Measurements from ENCODE around the gene MFNG.
"Not testable (repeated sequence)": the region's sequence is repeated elsewhere in the genome, so short reads cannot be mapped to it uniquely, and the experiment has no call there.

MFNG gene, protein sequence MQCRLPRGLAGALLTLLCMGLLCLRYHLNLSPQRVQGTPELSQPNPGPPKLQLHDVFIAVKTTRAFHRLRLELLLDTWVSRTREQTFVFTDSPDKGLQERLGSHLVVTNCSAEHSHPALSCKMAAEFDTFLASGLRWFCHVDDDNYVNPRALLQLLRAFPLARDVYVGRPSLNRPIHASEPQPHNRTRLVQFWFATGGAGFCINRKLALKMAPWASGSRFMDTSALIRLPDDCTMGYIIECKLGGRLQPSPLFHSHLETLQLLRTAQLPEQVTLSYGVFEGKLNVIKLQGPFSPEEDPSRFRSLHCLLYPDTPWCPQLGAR

DNA sequence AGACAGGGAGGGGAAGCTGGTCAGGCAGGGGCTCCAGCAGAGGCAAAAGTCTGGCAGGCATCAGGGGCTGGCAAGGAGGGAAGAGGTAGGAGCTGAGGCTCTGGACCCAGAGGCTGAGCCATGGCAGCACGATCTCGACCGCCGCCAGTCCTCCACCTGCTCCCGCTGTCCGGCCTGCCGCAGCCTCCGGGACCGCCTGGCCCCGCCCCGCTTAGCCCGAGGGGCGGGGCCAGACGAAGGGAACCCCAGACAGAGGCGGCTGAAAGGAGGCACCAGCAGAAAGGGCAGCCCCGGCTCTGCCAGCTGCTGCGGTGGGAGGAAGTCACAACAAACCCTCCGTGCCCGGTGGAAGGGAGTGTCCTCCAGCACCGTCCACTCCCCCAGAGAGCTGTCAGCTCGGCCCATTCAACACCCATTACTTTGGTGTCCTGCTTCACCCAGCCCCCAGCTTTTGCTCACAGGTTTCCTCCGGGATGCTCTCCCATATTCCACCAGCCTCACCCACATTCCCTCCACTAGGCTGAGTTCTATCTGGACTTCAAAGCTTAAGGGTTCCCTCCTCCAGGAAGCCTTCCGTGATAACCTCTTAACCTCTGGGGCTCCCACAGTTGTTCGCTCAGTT lies at the start of gene MFNG:
Gene MFNG, minus strand, starts transcription at position 161 of the 622 bp plus-strand sequence. CDS start 207 bp downstream, outside the sequence.
- DNase-seq (ENCODE audit: low read depth, low spot score), result peak; percentile 22

DNA sequence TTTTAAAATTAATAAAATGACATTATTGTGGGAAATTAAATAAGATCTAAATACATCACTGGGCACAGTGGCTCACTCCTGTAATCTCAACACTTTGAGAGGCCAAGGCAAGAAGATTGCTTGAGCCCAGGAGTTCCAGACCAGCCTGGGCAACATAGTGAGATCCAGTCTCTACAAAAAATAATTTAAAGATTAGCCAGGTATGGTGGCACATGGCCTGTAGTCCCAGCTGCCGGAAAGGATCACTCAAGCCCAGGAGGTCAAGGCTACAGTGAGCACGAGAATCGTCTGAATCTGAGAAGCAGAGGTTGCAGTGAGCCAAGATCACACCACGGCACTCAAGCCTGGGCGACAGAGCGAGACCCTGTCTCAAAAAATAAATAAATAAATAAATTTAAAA lies 49.0 kb upstream of the MFNG start:
- DNase-seq (ENCODE audit: low read depth, low spot score), result no peak

DNA sequence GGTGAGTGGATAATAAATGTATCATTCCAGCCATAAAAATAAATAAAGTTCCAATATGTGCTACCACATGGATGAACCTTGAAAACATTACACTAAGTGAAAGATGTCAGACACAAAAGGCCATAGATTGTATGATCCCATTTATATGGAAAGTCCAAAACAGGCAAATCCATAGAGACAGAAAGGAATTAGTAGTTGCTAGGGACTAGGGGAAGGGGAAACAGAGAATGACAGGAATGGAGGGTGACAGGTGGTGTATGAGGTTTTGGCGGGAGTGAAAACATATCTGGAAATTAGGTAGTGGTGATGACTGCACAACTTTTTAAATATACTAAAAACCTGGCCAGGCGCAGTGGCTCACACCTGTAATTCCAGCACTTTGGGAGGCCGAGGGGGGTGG lies 48.3 kb upstream of the MFNG start:
- no peak for DNase-seq (ENCODE audit: low read depth, low spot score)

DNA sequence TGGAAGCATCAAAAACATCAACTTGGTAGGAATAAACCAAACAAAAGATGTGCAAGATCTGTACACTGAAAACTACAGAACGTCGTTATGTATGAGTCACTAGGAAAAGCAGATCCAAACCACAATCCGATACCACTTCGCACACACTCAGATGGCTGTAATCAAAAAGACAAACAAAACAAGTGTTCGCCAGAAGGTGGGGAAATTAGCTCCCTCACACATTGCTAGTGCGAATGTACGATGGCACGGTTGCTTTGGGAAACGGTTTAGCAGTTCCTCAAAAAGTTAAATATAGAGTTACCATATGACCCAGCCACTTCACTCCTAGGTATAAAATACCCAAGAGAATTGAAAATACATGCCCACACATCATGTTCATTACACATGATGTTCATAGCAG lies 47.8 kb upstream of the MFNG start:
- DNase-seq (ENCODE audit: low read depth, low spot score), result no peak

DNA sequence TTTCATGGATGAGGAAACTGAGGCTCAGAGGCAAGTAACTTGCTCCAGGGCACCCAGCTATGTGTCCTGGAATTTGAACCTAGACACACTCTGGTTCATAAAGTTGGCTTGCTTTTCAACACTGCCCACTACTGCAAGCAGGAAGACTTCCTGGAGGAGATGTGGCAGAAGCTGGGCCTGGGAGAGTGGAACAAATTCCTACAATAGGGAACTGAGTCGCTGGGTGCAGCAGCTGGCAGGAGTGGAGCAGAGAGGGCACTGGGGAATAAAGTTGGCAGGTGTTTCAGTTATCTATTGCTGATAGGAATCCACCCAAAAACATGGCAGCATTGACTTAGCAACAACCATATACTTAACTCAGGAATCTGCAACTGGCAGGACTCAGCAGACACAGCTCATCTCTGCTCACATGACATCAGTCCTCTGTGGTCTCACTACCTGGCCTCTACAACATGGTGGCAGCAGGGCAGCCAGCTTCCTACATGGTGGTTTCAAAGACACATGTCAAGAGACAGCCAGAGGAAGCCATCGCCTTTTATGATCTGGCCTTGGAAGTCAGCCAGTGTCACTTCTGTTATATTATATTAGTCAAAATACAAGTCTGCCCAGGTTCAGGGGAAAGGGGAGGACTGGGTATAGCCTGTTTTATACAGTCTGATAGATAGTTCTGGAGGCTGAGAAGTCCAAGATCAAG lies 43.6 kb upstream of the MFNG start:
- no peak for DNase-seq (ENCODE audit: low read depth, low spot score)

DNA sequence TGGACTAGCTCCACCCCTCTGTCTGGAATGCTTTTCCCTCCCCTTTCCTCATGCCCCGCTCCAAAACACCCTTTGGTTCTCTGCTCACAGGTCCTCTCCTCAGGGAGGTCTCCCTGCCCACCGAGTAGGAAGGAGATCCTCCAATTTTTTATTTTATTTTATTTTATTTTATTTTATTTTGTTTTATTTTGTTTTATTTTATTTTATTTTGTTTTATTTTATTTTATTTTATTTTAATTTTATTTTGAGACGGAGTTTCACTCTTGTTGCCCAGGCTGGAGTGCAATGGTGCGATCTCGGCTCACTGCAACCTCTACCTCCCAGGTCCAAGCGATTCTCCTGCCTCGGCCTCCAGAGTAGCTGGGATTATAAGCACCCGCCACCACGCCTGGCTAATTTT lies 41.8 kb upstream of the MFNG start:
- DNase-seq (ENCODE audit: low read depth, low spot score), result not testable (repeated sequence)

DNA sequence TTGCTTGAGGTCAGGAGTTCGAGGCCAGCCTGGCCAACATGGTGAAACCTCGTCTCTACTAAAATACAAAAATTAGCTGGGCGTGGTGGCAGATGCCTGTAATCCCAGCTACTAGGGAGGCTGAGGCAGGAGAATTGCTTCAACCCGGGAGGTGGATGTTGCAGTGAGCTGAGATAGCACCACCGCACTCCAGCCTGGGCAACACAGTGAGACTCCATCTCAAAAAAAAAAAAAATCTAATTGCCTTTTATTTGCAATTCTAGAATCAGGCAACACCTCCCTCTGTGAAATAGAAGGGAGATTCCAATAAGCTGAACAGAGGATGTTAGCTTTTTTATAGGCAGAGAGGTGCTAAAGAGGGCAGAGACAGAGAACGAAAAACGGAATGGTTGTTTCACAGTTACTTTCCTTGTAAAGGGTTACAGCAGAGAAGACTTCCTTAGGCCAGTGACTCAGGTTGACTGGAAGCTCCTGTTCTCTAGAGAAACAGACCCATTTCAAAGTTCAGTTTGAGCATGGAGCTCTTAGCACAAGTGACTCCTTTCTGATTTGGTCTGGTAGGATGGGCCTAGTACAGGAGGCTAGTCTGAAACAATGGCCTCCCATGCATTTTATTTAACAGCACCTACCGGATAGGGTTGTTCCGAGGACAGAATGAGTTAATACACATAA lies 41.0 kb upstream of the MFNG start:
- not testable (repeated sequence) for DNase-seq (ENCODE audit: low read depth, low spot score)

DNA sequence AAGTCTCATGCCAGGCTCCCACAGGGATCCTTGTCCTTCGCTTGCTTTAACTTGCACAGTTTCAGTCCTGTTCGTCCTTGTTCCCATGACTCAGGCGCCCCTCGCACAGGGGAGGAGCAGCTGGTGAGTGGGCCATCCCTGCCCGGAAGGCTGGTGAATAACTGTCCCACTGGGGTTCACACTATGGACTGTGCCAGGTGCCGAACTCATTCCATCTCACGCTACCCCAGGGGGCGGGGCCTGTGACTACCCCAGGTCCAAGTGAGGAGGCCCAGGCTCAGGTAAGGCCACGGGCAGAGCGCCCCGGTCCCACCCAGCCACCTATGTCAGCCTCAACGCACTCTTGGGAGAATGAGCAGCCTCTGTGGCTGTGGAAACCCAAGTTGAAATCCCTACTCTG lies 40.2 kb upstream of the MFNG start:
- DNase-seq (ENCODE audit: low read depth, low spot score), result no peak

DNA sequence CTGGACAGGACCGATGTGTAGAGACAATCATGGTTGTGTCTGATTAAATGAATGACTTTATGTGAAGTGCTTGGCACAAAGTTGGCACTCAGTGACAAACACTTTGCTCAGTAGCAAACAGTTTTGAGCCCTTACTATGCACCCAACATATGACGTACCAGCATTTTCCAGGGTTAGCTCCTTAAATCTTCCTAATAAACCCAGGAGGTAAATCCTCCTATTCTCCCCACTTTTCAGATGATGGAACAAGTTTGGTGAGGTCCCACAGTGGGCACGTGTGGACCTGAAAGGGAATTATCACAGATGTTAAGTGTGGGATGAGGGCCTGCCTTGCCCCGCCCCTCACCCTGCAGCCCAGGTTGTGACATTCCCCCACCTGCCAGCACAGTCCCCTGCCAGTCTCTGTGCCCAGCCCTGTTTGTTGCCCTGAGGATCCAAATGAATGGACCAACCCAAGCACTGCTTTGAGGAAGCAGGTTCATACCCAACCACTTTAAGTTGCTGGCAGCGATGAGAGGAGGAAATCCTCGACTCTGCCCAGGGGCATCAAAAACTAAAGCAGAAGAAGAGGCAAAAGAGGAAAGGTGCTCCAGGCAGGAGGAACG lies 39.7 kb upstream of the MFNG start:
- no peak for DNase-seq (ENCODE audit: low read depth, low spot score)

DNA sequence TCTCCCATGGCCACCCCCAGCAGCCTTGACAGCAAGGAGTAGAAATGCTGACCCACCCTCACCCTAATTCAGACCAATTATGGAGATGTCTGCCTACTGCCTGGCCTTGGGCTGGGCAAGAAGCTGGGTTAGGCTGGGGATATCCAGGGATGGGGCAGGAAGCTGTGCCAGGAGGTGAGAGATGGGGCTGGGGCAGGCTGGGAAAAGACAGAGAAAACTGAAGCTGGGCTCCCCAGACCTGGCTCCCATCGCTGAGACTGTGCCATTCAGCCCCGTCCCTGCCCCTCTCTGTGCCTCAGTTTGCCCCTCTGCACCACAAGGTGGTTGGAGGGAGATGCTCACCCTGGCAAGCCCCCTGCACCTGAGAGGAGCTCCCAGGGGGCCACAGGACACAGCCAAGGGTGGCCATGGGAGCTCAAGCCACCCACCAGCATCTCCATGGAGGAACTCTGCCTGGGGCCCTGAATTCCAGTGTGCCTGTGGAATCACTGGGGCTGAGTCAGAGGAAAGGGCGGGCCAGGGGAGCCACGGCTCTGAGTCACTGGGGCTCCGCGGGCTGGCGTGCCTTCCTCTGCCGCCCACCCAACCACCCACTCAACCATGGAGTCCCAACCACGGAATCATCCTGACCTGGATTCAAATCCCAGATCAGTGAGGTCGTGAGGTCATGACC lies 39.0 kb upstream of the MFNG start:
- DNase-seq (ENCODE audit: low read depth, low spot score), result no peak

DNA sequence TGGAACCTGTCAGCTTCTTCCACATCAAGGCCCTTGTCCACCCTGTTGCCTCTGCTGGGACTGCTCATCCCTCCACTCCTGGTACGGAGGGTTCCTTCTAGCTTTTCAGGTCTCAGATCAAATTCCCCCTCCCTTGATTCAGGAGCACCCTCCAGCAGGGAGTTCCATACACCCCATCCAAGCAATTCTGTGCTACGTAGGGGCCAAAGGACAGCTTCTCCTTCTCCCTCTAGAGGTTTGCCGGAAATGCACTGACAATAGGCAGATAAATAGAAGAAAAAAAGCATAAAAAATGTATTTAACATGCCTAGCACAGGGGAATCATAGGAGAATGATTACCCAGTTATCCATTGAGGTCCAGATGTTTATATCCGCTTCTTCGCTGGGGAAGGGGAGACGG lies 36.3 kb upstream of the MFNG start:
- no peak for DNase-seq (ENCODE audit: low read depth, low spot score)

DNA sequence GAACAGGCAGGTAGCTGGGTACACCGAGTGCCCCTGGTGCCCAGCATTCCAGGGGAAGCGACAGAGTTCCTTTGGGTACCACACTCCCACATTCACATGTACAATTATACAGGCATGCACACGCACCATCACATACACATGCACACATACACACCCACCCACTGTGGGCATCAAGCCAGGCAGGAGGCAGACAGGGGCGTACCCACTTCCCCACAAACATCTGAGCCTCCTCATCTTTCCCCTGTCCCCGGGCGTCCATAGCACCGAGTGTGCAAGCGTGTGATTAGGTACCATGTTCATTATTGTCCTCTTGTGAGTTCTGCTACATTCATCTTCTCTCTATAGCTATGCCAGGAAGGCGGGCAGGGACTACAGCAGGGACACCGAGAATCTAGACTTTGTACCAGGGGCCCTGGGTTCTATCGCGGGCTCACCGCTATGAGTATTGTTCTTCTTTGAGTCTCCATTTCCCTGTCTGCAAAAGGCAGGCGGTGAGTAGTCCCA lies 35.1 kb upstream of the MFNG start:
- DNase-seq (ENCODE audit: low read depth, low spot score), result no peak

DNA sequence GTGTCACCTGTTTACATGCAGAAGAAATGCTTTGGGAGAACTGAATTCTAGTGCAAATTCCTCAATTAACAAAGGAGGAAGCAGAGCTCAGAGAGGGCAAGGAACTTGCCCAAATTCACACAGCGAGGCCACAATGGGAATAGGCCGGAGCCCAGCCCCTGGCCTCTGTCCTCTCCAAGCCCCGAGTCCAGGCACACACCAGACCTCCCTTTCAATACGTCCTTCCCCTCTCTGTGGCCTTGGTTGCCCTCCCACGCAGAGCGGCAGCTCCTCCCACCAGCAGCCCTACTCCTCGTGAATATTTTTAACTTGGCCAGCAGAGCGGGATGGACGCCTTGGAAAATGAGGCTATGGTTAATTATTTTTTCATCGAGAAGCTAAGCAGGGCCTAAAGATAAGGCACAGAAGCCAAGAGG lies 34.6 kb upstream of the MFNG start:
- no peak for DNase-seq (ENCODE audit: low read depth, low spot score)

DNA sequence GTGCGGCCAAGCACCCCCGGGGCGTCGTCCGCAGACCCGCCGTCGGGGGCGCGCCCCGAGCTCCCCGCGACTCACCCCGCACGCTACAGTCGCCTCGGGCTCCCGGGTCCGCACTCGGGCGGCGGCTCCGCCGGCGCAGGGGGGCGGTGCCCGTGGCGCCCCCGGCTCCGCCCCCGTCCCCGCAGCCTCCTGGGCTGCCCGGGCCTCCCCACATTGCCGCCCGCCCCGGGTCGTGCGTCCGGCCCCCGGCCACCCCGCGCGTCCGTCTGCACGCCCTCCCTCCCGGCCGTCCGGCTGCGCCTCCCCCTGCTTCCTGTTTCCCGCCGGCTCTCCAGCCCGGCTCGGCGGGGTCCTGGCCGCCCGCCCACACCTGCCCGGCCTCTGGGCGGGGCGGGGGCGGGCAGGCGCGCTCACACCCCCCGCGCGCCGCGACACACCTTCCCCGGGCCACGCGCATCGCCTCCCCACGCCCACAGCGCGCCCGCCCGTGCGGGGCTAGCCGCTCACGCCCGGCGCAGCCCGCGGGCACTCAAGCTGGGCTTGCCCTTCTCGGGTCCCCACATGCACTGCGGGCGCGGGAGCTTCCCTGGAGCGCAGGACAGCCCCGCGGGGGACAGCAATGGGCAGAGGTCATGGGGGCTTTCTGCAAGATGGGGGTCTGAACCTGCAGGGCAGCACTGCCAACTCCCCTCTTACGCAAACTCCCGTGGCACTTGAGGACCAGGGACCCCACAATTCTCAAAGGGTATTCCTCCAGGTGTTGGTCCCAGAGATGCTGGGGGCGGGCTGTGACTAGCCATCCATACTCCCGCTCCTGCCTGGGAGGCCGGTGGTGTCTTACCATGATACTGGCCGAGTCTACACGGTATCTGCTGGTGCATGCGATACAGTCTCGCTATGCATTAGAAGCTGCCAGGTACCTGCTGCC lies 33.3 kb upstream of the MFNG start, which contains the start of gene CARD10:
Gene CARD10, minus strand, starts transcription at position 148 of the 928 bp plus-strand sequence. CDS start 215 bp downstream, outside the sequence.
- no peak for DNase-seq (ENCODE audit: low read depth, low spot score)

DNA sequence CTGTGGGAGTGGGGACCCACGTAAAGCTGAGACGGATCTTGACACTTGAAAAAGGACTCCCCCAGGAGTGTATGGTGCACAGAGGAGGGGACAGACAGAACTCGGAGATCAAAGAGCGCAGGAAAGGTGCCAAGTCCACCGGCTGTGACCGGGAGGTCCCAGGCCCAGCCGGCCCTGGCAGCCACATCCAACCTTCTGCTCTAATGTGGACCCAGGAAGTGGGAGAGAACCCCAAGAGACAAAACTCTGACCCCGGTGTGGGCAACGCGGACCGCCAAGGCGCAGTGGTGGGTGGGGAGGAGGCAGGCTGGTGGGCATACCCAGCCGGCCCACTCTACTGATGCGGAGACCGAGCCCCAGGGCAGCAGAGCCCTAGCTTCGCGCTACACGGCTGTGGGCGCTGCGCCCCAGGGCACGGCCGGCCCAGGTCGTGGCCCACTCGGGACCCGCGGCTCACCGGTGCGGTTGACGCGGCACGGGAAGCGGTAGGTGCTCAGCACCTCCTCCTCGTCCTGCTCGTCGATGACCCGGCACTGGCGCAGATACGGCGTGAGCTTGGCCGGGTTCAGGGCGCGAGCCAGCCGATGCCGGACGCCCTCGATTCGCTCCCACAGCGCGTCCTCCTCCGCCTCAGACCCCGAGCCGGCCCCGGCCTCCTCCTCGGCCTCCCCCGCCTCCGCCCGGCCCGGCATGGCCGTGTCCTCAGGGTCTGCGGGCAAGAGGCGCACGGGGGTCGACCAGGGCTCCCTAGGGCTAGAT lies 32.5 kb upstream of the MFNG start:
- no peak for DNase-seq (ENCODE audit: low read depth, low spot score)

DNA sequence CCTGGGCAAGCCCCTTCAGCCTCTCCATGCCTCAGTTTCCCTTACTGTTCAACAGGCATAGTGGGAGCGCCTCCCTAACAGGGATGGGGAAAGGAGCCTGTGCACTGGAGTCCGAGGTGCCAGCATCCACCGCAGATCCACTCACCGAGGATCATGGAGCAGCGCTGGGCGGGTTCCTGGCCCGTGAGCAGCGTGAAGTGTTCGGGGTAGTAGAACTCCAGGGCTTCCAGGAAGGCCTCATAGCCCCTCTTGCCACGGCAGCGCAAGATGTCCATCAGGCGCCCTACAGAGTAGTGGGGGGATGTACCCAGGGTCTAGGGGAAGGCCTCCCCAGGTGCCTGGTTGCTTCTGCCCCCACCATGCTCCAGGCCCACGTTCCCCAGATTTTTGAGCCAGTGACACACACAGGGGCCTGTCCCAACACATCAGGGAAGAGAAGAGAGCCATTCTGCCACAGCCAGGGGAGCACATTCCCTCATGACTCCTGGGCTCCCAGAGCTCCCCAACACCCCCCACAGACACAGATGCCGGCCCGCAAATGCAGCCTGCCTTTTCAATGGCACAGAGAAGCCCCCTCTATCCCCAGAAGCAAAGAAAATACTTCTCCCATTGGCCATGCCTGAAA lies 31.8 kb upstream of the MFNG start:
- no peak for DNase-seq (ENCODE audit: low read depth, low spot score)

DNA sequence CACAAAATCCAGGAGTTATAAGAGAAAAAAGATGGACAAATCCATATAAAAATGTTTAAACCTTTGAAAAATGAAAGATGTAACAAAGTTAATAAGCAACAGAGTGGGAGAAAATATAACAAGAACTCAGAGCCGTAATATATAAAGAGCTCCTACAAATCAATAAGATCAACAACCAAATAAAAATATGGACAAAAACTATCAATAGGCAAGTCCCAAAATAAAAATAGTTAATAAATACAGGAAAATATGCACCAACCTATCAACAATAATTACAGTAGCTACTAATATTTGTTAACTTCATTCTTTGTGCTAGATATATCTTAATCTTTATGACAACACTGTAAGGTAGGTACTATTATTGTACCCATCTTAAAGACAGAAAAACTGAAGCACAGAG lies 30.3 kb upstream of the MFNG start:
- DNase-seq (ENCODE audit: low read depth, low spot score), result no peak

DNA sequence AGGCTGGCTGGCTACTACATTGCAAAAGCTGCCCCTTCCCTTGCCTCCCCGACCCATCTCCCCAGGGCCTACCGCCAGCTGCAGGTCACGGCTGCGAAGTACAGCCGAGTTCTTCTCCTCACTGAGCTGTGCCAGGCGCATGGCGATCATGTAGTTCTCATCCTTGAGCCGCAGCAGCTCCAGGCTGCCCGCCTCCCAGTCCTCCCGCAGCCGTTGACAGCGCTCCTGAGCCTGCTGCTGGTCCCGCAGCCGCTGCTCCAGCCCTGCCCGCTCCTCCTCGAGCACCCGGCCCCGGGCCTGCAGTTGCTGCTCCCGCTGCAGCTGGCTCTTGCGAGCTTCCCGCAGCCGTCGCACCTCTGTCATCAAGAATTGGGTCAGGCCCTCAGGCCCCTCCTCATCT lies 29.7 kb upstream of the MFNG start:
- no peak for DNase-seq (ENCODE audit: low read depth, low spot score)
